GM19397 (cell line): ENCODE measurements around the gene AMIGO1.

Source experiments
- ATAC-seq: cut with Tn5 transposase; IDR thresholded peaks from one replicate; pipeline ENCODE4 v1.9.1; 2021; ENCODE audit warnings: mild to moderate bottlenecking, moderate library complexity; ENCODE audit not compliant: unreplicated experiment

AMIGO1 gene

DNA sequence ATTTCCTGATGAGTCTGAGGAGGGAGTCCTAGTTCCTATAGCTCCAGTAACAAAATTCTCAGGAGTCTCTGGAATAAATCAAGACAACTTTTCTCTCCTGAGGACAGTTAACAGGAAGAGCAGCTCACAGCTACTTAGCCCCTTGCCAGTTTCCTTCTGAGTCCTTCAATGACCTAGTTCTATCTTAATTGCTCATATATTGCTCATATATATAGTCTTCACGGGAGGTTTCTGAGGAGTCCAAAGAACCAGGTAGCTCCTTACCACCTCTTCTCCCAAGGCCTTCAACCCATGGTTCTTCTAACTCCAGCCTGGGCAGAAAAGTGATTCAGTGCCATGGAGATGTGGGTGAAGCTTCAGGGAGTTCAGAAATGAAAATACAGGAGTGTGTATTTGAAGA is 4.6 kb downstream of the AMIGO1 start:
- no peak for ATAC-seq

DNA sequence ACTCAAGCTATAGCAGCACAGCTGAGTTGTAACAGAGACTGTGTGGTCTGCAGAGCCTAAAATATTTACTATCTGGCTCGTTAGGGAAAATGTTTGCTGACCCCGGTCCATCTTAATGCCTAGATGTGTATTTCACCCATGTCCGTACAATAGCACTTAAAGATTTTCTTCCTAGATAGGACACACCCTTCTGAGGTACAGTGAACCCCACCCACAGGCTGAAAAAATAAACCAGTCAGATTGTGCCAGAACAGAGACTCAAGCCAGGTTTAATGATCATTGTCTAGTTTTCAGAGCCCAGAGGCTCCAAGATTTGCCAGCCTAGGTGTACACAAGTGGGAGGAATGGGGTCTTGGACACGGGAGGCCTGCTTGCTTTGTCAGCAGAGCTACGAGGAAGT is 5.6 kb downstream of the AMIGO1 start:
- no peak for ATAC-seq

DNA sequence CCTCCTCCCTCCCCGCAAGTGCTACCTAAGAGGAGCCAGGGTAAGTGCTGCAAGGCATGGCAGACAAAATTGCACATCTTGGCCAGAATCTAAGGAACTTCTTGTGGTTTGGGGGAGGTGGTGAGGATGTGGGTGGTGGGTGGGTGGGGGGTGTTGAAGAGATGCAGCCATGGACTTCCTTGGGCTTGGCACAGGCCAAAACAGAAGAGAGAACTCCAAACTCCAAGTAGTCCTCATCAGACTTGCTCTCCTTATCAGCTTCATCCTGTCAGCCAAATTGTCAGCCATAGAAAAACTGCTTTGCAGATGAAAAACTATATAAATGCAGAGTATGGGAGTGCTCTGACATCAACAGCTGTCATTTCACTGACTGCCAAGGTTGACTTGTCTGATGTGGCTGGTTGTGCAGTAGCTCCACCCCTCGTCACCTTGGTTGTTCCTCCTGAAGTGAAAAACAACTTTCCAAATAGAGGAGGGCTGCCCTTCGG is 7.1 kb downstream of the AMIGO1 start:
- ATAC-seq: no peak

DNA sequence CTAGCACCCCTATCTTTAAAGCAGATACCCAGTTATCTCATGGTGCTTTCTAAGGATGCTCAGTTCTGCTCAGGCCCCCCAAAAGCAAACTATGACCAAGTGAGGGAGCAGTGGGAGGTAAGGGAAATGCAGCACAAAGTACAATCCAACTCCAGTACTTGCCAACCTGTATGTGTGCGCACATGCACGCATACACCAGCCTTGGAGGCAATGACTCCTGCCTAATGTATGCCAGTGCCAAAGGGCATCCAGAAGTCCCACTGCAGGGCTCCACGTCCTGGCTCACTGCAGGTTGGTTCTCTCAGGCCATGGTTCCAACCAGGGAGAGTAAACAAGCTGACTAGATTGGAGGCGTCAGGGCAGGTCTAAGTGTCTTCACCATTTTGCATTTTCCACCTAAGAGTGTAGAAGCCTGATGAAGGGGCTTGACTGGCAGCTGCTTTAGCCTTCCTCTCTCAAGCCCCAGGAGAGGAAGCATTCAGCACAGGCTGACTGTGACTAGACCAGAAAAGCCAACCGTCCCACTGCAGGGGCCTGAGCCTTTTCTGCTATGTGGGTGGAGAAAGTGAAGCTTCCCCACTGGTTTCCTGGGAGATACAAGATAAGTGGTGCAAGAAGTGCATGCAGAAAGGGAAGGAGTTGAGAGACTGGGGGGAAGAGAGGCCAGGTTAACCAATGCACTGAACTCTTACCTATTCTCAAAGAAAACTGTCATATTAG is 7.7 kb downstream of the AMIGO1 start:
- ATAC-seq: no peak

DNA sequence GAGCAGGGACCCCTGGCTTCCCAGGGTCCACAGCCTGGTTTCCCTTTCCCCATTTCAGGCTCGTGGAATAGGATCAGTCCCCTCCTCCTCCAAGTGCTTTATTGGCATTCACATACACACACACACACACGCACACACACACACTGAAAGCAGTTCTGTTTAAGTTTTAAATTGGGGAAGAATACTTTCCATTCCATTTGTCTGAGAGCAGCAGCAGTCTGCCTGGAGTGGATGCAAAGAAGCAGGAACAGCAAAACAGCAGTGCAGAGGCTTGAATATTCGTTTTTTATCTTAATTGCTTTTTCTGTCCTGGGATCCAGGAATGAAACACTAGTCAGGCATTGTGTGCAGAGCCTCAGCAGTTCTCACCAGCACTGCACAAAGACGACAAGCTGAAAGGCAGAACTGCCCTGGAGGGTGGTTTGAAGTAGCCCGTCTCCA is 8.6 kb downstream of the AMIGO1 start:
- ATAC-seq: no peak

DNA sequence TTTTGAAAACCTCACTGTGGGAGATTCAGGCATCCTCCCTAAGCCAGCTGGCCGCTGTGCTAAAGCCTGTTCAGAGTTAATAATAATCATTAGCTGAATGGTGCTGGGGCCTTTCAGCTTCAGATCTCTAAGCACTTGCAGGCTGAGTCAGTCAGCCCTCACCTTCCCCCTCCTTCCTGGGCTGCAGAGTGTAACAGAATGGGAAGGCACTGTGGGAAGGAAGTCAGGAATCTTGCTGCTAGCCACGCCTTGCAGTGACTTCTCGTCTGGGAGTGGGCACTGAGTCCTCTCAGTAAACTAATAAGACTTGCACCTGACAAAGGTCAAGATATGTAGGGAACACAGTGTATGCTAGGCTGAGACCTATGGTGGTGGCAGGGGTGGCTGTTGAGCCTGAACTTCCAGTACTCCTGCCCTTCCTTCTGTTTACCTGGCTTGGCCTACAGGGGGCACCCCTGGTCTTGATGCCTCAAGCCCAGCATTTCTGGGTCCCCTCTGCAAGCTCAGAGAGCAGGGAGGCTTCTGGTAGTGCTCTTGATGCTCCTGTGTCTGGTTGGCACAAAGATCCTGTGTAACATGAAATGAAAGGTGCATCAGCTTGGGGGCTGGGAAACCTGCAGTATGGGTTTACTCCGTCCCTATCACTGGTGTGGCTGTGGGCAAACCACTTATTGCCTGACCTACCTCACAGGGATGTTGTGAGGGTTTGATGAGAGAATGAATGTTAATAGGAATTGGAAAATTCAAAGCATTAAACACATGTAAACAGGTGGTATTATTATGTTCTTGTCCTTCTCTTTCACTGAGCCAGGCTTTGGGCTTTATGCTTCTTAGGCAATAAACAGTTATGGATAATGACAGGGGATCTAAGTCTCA is 9.6 kb downstream of the AMIGO1 start:
- no peak for ATAC-seq

DNA sequence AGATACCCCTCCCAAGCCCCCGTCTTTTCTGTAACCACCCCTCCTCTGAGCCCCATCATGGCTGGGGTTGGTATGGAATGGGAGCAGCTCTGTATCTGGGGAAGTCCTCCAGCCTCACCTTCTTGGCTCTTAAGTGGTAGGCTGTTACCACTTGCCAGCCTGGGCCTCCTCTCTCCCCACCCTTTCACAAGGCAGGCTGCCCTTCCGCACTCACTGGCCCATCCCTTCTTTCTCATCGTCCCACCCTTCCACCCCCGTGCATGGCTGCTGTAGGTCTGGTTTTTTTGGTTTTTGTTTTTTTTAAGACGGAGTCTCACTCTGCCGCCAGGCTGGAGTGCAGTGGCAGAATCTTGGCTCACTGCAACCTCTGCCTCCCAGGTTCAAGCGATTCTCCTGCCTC is 10.4 kb downstream of the AMIGO1 start:
- ATAC-seq: no peak

DNA sequence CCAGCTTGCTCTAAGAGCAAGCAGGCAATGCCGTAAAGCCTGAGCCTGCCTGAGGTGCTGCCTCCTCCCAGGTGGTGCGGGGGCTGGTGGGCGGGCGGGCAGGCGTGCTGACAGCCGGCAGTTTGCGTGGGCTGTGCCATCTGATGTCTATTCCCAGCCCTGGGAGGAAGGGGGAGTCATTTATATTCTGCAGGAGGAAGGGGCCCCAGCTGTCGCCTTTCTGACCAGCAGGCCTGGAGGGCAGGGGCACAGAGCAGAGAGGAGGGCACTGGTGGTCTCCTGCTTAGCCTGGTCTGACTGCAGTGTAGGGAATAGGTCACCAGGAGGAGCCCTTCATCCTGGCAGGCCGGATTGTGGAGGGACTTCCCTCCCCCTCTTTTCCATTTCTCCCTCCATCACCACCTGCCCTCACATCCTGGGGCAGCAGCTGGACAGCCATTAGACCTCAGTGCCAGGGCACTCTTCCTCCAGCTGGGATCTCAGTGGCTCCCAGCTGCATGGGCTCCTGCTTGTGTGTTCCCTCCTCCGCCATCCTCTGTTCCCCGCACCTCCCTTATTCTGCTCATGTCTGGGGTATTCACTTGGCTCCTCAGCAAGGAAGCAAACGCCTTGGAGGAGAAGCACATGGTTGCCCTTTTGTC is 11.2 kb downstream of the AMIGO1 start:
- no peak for ATAC-seq

DNA sequence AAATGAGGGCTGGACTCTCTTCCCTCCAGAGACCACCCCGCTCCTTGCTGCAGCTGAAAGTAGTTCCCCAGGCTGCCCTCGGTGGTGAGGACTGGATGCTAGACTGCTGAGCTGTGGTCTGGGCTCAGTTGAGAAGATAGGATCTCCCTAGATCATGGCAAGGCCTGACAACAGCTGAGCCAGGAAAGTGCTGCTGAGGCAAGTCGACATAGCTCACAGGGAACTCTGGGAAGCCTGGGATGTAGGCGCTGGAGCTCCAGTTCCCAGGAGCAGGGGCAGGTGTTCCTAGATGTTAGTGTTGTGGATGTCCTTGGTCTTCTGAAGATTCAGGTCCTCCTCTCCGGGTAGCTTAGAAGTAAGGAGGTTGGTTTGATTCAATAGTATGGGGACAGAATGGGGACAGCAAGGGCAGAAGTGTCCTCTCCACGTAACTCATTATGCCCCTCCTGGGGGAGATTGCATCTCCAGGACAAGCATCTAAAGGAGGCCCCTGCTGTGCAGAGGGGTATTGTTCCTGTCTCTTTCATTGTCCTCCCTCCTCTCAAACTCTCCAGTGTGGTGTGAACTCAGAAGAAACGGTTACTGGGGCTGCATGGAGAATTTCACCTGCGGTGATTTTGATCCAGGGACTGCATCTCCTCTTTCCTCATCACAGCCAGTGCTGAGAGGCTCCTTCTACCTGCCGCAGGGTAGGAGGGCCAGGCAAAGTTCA is 11.9 kb downstream of the AMIGO1 start:
- ATAC-seq: no peak

DNA sequence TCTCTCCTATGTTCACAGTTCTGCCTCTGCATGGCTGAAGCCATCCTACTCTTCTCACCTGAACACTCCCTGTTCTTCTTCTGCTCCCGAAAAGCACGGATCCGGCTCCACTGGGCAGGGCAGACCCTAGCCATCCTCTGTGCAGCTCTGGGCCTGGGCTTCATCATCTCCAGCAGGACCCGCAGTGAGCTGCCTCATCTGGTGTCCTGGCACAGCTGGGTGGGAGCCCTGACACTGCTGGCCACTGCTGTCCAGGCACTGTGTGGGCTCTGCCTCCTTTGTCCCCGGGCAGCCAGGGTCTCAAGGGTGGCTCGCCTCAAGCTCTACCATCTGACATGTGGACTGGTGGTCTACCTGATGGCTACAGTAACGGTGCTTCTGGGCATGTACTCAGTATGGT is 13.8 kb downstream of the AMIGO1 start:
- no peak for ATAC-seq

DNA sequence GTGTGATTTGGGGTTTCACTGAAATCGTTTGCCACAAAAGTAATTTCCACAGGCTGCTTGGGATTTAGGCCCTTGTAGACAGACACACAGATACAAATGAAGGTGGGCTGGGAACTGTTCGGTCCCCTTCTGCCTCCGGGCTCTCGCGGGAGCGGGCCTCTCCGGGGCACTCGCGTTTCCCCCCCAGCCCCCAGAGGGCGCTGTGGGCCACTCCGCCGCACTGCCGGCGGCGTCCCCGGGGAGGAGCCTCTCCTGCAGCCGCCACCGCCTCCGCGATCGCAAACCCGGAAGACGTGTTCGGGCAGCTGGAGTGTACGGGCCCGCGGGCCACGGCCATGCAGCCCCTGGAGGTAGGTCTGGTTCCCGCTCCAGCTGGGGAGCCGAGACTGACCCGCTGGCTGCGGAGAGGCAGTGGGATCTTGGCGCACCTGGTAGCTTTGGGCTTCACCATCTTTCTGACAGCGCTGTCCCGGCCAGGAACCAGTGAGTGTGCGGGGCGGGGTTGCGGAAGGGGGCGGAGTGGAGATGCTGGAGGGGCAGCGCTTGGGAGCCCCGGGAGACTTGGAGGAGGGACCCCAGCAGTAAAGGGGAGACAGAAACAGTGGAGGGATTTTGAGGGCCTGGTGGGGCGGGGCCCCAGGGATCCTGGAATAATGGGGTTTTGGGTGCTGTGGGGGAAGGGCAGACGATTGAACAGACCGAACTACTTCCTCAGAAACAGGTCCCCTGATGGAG is 15.6 kb downstream of the AMIGO1 start, which contains the start of gene CYB561D1:
Gene CYB561D1, plus strand, starts transcription at position 290 of the 735 bp plus-strand sequence. Its CDS starts 46 bp downstream, at position 336.
- peak; percentile 87 for ATAC-seq

DNA sequence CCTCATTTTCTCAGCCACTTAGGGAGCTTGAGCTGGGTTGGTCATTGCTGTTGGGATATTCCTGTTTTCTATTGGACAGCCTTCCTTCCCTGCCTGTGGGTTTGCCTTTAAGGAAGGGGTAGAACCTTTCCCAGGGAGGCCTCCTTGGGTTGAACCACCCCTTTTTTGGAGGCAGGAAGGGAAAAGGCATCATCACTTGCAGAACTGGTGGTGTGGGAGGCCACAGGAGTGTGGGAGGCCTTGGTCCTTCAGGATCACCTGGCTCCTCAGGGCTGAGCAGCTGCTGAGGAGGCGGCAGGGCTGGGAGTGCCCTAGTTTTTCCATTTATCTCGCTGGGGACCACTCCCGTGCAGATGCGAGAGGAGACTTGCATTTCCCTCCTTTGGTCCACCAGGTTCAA is 16.3 kb downstream of the AMIGO1 start:
- ATAC-seq: no peak

DNA sequence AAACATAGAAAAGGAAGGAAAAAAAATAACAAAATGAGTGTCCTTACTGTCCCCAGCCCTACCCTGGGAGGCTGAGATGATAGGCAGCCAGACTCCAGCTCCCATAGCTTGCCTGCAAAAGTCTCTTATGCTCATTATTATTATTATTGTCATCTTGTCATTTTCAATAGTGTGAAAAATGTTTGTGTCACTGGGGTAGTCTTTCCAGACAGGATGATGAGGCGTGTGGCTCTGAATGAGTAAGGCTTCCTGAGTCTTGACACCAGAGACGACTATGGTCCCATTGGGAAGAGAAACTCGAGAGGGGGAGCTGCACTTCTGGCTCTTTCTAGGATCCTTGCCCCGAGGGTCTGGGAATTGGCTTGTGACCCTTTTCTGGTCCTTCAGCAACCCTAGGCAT is 16.7 kb downstream of the AMIGO1 start:
- ATAC-seq: no peak

DNA sequence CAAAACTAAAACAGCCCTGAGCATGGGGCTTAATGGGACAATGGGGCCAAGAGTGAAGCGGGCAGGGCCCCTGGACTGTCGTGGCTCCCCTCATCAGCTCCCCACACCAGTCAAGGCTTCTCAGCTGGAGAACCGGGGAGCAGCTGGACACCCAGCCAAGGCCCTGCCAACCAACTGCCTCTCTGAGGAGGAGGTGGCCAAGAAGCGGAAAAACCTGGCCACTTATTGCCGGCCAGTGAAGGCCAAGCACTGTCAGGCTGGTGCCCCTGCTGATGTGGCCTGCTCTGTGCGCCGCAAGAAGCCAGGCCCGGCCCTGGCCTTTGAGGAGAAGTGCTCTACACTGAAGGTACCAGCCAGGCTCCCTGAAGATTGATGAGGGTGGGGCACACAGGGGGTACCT is 18.2 kb downstream of the AMIGO1 start:
- ATAC-seq: no peak

DNA sequence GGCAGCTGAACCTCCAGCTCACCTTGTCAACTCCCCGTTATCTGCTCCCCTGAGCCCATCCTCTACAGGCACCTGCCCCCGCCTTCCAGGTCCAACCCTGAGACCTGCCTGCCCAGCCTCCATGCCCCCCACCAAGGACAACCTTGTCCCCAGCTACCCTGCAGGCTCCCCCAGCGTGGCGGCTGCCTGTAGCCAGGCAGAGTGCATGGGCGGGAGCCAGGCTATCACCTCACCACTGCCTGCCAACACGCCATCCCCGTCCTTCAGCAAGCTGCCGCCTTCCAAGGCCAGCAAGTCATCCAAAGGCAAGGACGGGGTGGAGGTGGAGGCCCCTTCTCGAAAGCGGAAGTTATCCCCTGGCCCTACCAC is 18.6 kb downstream of the AMIGO1 start:
- ATAC-seq: no peak

DNA sequence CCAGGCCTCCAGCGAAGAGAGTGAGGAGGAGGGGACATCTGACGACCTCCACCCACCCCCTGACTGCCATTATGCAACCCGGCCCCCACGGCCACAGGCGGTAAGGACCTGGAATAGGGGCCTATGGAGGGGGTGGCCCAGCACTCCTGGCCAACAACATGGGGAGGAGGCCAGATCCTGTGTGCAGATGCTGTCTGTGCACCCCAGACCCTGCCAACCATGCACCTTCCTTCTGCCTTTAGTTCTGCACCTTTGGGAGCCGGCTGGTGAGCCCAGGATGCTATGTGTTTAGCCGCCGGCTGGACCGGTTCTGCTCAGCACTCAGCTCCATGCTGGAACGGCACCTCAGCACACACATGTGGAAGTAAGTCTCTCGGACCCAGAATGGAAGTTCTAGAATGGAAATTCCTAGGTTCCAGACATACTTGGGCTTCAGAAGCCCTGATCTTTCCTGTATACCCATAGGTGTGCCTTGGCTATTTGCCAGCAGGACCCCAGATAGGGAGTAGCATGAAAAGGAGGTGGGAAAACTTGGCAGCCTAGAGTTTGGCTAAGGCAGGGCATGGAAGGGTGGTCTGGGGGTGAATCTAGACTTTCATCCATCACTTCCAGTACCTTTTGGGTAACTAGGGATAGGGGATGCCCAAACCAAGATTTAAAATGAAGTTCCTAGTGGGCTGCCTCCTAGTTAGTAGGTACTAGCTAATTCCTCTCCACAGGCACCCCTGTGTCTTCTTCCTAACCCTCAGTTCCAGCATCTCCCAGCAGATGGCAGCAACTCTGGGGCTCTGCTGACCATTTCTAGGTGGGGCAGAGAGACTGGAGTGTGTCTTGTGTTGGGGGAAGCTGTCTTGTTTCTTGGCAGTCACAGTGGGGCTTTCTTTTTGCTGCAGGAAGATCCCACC is 19.2 kb downstream of the AMIGO1 start:
- ATAC-seq: no peak

DNA sequence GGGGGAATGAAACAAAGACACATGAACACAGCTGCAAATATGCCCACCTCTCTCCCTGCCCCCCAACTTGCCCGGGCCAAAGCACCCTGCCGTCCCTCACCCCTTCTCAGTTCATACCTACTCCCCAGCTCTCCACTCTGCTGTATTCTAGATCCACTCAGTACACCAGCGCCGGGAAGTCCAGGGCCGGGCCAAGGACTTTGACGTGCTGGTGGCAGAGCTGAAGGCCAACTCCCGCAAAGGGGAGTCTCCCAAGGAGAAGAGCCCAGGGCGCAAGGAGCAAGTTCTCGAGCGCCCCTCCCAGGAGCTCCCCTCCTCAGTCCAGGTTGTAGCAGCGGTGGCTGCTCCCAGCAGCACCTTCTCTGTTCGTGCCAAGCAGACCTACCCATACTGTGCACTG is 20.8 kb downstream of the AMIGO1 start:
- ATAC-seq: no peak

DNA sequence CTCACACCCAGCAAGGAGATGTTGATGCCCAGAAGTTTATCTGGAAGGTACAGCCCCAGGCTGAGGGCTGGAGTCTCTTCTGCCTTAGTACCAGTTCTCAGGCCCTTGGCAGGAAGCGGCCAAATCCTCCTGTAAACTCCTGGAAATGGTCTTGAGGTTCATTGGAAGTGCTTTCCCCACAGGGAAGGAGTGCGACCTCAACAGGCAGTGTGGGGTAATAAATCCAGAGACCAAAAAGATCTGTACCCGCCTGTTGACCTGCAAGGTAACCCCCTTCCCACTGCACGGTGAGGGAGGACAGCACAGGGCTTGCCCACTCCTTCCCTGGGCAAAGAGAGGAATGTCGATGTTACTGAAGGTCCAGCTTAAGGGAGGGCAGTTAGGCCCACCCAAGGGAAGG is 21.3 kb downstream of the AMIGO1 start:
- no peak for ATAC-seq

DNA sequence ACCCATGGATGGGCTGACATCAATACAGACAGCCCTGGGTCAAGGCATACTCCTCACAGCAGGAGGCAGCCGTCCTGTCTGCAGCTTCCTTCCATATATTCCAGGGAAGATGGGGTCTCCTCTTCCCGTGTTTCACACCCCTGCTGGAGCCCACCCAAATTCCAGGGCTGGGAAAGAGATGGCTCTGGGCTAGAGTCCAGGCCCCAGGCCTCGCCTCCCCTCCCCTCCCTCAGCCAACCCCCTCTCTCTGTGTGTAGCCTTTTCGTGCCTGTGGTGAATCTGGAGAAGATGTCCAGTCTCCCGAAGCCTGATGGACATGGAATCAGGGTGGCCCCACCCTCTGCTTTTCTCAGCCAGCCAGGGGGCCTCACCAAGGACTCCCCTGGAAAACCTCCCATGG is 22.3 kb downstream of the AMIGO1 start:
- no peak for ATAC-seq
